Measurements from ENCODE around the gene ZNF639. TPM values are rescaled to one million over a fixed set of nuclear protein-coding genes. Genes with fewer than 3 reads are reported as not detected.

The ZNF639 gene
- total and polyA plus RNA-seq, 2 of the 13 experiments (the other 11 are each of a cell fraction or from before 2014, with no cell fraction given): 11.6 to 42.4 TPM

GRCh38 chr3:179321668-179322285, 1.1 kb upstream of the ZNF639 start (continued):
- TF ChIP-seq CTCF (CRISPR knock-in tag; IDR thresholded peaks at IDR 0.05) (peak; percentile 73), PHF8 (CRISPR knock-in tag; IDR thresholded peaks at IDR 0.05) (no peak), ARNT (IDR thresholded peaks at IDR 0.05) (no peak), ZBED4 (CRISPR knock-in tag; IDR thresholded peaks at IDR 0.05; ENCODE audit: borderline replicate concordance) (no peak), STAT6 (CRISPR knock-in tag; IDR thresholded peaks at IDR 0.05; ENCODE audit: borderline replicate concordance) (peak; percentile 24; the same call in 1 of the 2 replicates), ZNF367 (CRISPR knock-in tag; IDR thresholded peaks at IDR 0.05; ENCODE audit: borderline replicate concordance) (no peak), ZSCAN21 (CRISPR knock-in tag; IDR thresholded peaks at IDR 0.05; ENCODE audit: borderline replicate concordance) (no peak), ZBTB38 (CRISPR knock-in tag; IDR thresholded peaks at IDR 0.05) (no peak), ZNF761 (CRISPR knock-in tag; conservative IDR thresholded peaks at IDR 0.05) (no peak), CBFB (CRISPR knock-in tag; IDR thresholded peaks at IDR 0.05) (no peak), ATF6 (CRISPR knock-in tag; conservative IDR thresholded peaks at IDR 0.05) (no peak), ZNF841 (CRISPR knock-in tag; IDR thresholded peaks at IDR 0.05; ENCODE audit: borderline replicate concordance) (no peak), YEATS4 (CRISPR knock-in tag; IDR thresholded peaks at IDR 0.05; ENCODE audit: borderline replicate concordance) (no peak), ZNF670 (CRISPR knock-in tag; IDR thresholded peaks at IDR 0.05; ENCODE audit: borderline replicate concordance) (no peak), MED1 (CRISPR knock-in tag; IDR thresholded peaks at IDR 0.05) (0 out of 2 replicates have a peak, but pooled peaks have one; percentile 18), HNRNPH1 (optimal IDR thresholded peaks at IDR 0.05; ENCODE audit: low read depth, low read length) (no peak), STAG1 (CRISPR knock-in tag; IDR thresholded peaks at IDR 0.05) (peak; percentile 78), RAD21 (CRISPR knock-in tag; IDR thresholded peaks at IDR 0.05) (peak; percentile 40; the same call in 1 of the 2 replicates), SRY (CRISPR knock-in tag; IDR thresholded peaks at IDR 0.05) (no peak)
